Nephron progenitor cell (in vitro differentiated cells): ENCODE data around the gene NUP210.
"Not testable (repeated sequence)": the region's sequence is repeated elsewhere in the genome, so short reads cannot be mapped to it uniquely, and the experiment has no call there.

Experiments used
- DNase-seq: peaks from one replicate; pipeline ENCODE4 v3.0.0; 2021
- H3K27ac Mint-ChIP-seq: 2 replicates; pipeline ENCODE4 v1.8.0; 2021; ENCODE audit warnings: mild to moderate bottlenecking, moderate library complexity, mixed read lengths
- H3K27me3 Mint-ChIP-seq: 2 replicates; pipeline ENCODE4 v1.8.0; 2021; ENCODE audit warnings: mild to moderate bottlenecking, low read depth, mixed read lengths; ENCODE audit not compliant: poor library complexity
- H3K36me3 Mint-ChIP-seq: 2 replicates; pipeline ENCODE4 v1.8.0; 2021; ENCODE audit warnings: low read depth, mixed read lengths
- H3K4me1 Mint-ChIP-seq: 2 replicates; pipeline ENCODE4 v1.8.0; 2021; ENCODE audit warnings: mixed read lengths
- H3K4me3 Mint-ChIP-seq: 2 replicates; pipeline ENCODE4 v1.8.0; 2021; ENCODE audit warnings: mild to moderate bottlenecking, moderate library complexity, mixed read lengths
- H3K9me3 Mint-ChIP-seq: 2 replicates; pipeline ENCODE4 v1.8.0; 2021; ENCODE audit warnings: mild to moderate bottlenecking, moderate library complexity, mixed read lengths
- CTCF ChIP-seq: fragments of 200-600 bp; sonication (generic); IDR thresholded peaks from 2 replicates; pipeline ENCODE4 v1.5.0; 2021; ENCODE audit warnings: antibody characterized with exemption

Gene NUP210

DNA sequence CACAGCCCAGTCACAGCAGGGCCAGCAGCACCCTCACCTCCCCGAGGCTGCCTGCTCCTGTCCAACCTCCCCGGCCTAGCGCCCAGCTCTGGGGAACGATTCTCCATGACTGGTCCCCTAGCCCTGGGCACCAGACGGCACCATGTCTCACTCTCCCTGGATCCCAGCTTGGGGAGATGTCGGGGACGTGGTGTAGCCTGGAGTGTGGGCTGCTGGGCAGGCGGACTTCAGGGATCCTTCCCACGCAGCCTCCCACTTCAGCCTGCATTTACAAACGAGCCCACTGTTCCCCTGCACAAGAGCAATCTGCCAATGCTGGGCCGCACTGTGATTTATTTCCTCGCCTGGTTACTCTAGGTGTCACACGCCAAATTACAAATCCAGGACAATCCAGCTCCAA is 31.3 kb downstream of the NUP210 start:
- Mint-ChIP-seq H3K4me3 (no peak overlapping the region), H3K4me1 (no peaks in the 10 kb centered on the region), H3K9me3 (no peaks in the 10 kb centered on the region), H3K36me3 (peaks cover 7% of the 10 kb centered on the region), H3K27ac (no peak overlapping the region), H3K27me3 (no peaks in the 10 kb centered on the region)
- no peak for DNase-seq
- TF ChIP-seq CTCF, result no peak

- Mint-ChIP-seq H3K27ac (no peak overlapping the region), H3K36me3 (peaks cover 7% of the 10 kb centered on the region), H3K27me3 (no peaks in the 10 kb centered on the region), H3K9me3 (no peaks in the 10 kb centered on the region), H3K4me3 (no peak overlapping the region), H3K4me1 (no peaks in the 10 kb centered on the region)
- TF ChIP-seq CTCF, result no peak
- DNase-seq, result no peak
Measured at GRCh38 chr3:13385373-13385965, 34.7 kb downstream of the NUP210 start.

- Mint-ChIP-seq H3K9me3 (no peaks in the 10 kb centered on the region), H3K4me3 (no peak overlapping the region), H3K27ac (no peak overlapping the region), H3K4me1 (peaks cover 8% of the 10 kb centered on the region), H3K27me3 (peaks cover 4% of the 10 kb centered on the region), H3K36me3 (peaks cover 15% of the 10 kb centered on the region)
- TF ChIP-seq CTCF, result no peak
- DNase-seq, result no peak
Measured at GRCh38 chr3:13380971-13381370, 39.2 kb downstream of the NUP210 start.

GRCh38 chr3:13379201-13379830 is 40.8 kb downstream of the NUP210 start:
- H3K4me1 Mint-ChIP-seq, result peaks cover 8% of the 10 kb centered on the region
- no peak overlapping the region for H3K27ac Mint-ChIP-seq
- no peak for TF ChIP-seq CTCF
- H3K9me3 Mint-ChIP-seq, result no peaks in the 10 kb centered on the region
- H3K36me3 Mint-ChIP-seq, result peaks cover 8% of the 10 kb centered on the region
- peaks cover 4% of the 10 kb centered on the region for H3K27me3 Mint-ChIP-seq
- no peak for DNase-seq
- no peak overlapping the region for H3K4me3 Mint-ChIP-seq

DNA sequence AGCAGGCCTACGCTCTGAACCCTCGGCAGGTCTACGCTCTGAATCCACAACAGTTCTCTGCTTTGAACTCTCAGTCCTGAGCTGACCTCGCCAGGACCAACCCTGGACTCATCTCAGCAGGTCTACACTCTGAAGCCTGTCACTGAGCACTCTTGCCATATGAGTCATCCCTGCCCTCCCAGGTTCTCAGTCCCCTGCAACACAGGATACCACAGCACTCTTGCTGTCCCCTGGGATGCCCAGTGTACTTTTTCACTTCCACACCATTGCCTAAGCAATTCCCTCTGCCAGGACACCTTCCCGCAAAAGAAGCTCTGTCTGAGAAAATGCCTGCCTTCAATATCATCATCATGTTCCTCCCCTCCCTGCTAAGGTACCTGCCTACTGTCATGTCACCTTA is 42.0 kb downstream of the NUP210 start:
- H3K36me3 Mint-ChIP-seq, result peaks cover 8% of the 10 kb centered on the region
- H3K4me1 Mint-ChIP-seq, result peaks cover 8% of the 10 kb centered on the region
- TF ChIP-seq CTCF, result no peak
- no peak overlapping the region for H3K4me3 Mint-ChIP-seq
- DNase-seq, result no peak
- H3K27me3 Mint-ChIP-seq, result peaks cover 4% of the 10 kb centered on the region
- peak overlapping the region; percentile 95 for H3K27ac Mint-ChIP-seq
- H3K9me3 Mint-ChIP-seq, result no peaks in the 10 kb centered on the region

GRCh38 chr3:13377741-13378140 is 42.4 kb downstream of the NUP210 start:
- H3K27me3 Mint-ChIP-seq, DNase-seq, H3K4me1 Mint-ChIP-seq, H3K36me3 Mint-ChIP-seq, H3K9me3 Mint-ChIP-seq, H3K4me3 Mint-ChIP-seq: not testable (repeated sequence)
- H3K27ac Mint-ChIP-seq, result peak overlapping the region; percentile 95
